Transverse colon (tissue), 4 donors: Measurements from ENCODE around the gene TLCD2. TPM values are rescaled to one million over a fixed set of nuclear protein-coding genes. Genes with fewer than 3 reads are reported as not detected.
A peak's percentile ranks its signal among the peaks of the same experiment; 100 is the strongest.
"Not testable (repeated sequence)": the region's sequence is repeated elsewhere in the genome, so short reads cannot be mapped to it uniquely, and the experiment has no call there.

Experiments used
- DNase-seq: peaks from one replicate; pipeline ENCODE4 v3.0.0-alpha.2; 2019
- H3K27ac ChIP-seq, 4 donors: fragments of 200-600 bp; sonication (generic); 2 replicates each; pipeline ENCODE4 v1.5.1; 2016 to 2018; ENCODE audit warnings: inconsistent platforms in 4 of 4
- H3K27me3 ChIP-seq: fragments of 200-600 bp; sonication (generic); 2 replicates; pipeline ENCODE4 v1.5.1; 2017; ENCODE audit warnings: inconsistent platforms
- H3K36me3 ChIP-seq, 4 donors: fragments of 200-600 bp; sonication (generic); 2 replicates each; pipeline ENCODE4 v1.5.1; 2017 to 2019; ENCODE audit warnings: inconsistent platforms in 4 of 4
- H3K4me1 ChIP-seq, 4 donors: fragments of 200-600 bp; sonication (generic); 2 replicates each; pipeline ENCODE4 v1.5.1; 2017 to 2020; ENCODE audit warnings: inconsistent platforms in 4 of 4
- H3K4me3 ChIP-seq, 4 donors: fragments of 200-600 bp; sonication (generic); 1 replicate in 1 of 4; 2 replicates in 3 of 4; pipeline versions ENCODE4 v1.5.1 to v1.6.1; 2017 to 2019; ENCODE audit warnings: inconsistent platforms in 4 of 4
- H3K9me3 ChIP-seq, 2 donors: fragments of 200-600 bp; sonication (generic); 2 replicates each; pipeline ENCODE4 v1.5.1; 2017 to 2019; ENCODE audit warnings: inconsistent platforms in 2 of 2
- CTCF ChIP-seq, 5 experiments: fragments of 200-600 bp in 3 of 5; fragments of 450-650 bp in 2 of 5; sonication (generic) in 3 of 5; IDR thresholded peaks; 1 replicate in 2 of 5; 2 replicates in 3 of 5; pipeline ENCODE4 v1.5.1; 2016 to 2017; ENCODE audit warnings: antibody characterized with exemption in 5 of 5, inconsistent platforms in 3 of 5, mild to moderate bottlenecking in 2 of 5, moderate library complexity in 1 of 5
- EP300 ChIP-seq: sonication (generic); formaldehyde crosslinking; IDR thresholded peaks from one replicate; pipeline ENCODE4 v1.6.1; 2017; ENCODE audit warnings: antibody characterized with exemption, low read depth
- POLR2A ChIP-seq: fragments of 450-650 bp; IDR thresholded peaks from one replicate; pipeline ENCODE4 v1.6.1; 2016; ENCODE audit warnings: antibody characterized with exemption, mild to moderate bottlenecking, moderate library complexity
- POLR2AphosphoS5 ChIP-seq, 3 donors: sonication (generic); formaldehyde crosslinking; IDR thresholded peaks; one replicate each; pipeline ENCODE4 v1.6.1; 2016; ENCODE audit warnings: antibody characterized with exemption in 3 of 3
- WGBS, 2 donors: methylation state at CpG; one replicate each; pipeline ENCODE4 v1.1.5; 2018; ENCODE audit warnings: low coverage in 1 of 2; 5-methylcytosine and 5-hydroxymethylcytosine counted together
- in situ Hi-C, 4 donors: fragments of 200-750 bp; cut with MboI; loops; one replicate each; pipeline versions ENCODE4 v1.15.0 to v1.15.1; 2017; ENCODE audit warnings: low sequenced_read_pairs in 3 of 4, low pct_ligation_motif_present in 1 of 4, low pct_unique_long_range_greater_than_20kb in 1 of 4
- intact Hi-C: fragments of 100-400 bp; cut with DNase I; formaldehyde crosslinking; loops from one replicate; pipeline ENCODE4 v1.15.1; 2023; ENCODE audit warnings: low total_unique reads
- total RNA-seq, 4 donors: library from RNA; depleted of rRNA; stranded (reverse); fragments of >200 nt; gene quantifications; one replicate each; pipeline ENCODE4 v1.1.0, GENCODE V29; 2016

Gene TLCD2
- total RNA-seq, 4 donors from 2014 or later, result 21.6 to 48.6 (median 31.5) TPM

DNA sequence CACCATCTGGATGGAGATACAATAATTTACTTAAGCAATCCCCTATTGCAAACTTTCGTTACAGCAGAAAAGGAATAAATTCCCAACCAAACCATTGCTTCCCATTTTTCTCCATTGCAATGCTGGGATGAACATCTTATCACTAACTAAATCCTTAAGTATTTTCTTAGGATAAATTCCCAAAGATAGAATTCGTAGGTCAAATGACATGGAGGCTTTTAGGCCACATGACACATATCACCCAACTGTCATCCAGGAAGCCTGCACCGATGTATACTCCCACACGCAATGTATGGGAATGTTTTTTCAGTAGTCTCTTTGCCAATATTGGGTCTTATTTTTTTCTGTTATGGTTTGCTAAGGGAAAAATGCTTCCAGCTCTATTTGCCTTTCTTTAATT is 1.6 kb upstream of the TLCD2 start:
- intact Hi-C loops (loop anchor here (10.0 kb wide), 1 partner anchor 57 kb away; no protein-coding TSS in a partner anchor), in situ Hi-C loops (loop anchor here in 2 of 4 donors (25.0 kb wide), 2 partner anchors 100 to 325 kb away; partner anchors contain the start of genes DPH1 (in 1 of the 2), OVCA2 (in 1 of the 2) and RTN4RL1 (in 1 of the 2))
- peak overlapping the region; percentile 95 to 99 (median 98) for H3K27ac ChIP-seq
- WGBS, 2 donors, result 85 to 91% methylated on average over 4 of the region's 4 CpGs
- no peaks in the 10 kb centered on the region for H3K9me3 ChIP-seq
- DNase-seq, result no peak
- H3K27me3 ChIP-seq, result no peaks in the 10 kb centered on the region
- TF ChIP-seq POLR2A (no peak), POLR2AphosphoS5 (IDR thresholded peaks at IDR 0.05) (no peak), EP300 (no peak), CTCF (IDR thresholded peaks at IDR 0.05) (no peak)
- H3K4me1 ChIP-seq, result peaks cover 20 to 51% (median 35%) of the 10 kb centered on the region in 4 donors
- no peak overlapping the region for H3K4me3 ChIP-seq
- H3K36me3 ChIP-seq, result peaks cover 0 to 8% (median 4%) of the 10 kb centered on the region in 4 donors

GRCh38 chr17:1710807-1711553 is 803 bp upstream of the TLCD2 start:
- peaks cover 20 to 51% (median 35%) of the 10 kb centered on the region in 4 donors for H3K4me1 ChIP-seq
- no peak for DNase-seq
- no peaks in the 10 kb centered on the region for H3K9me3 ChIP-seq
- H3K36me3 ChIP-seq, result peaks cover 0 to 8% (median 4%) of the 10 kb centered on the region in 4 donors
- H3K27ac ChIP-seq, result peak overlapping the region; percentile 95 to 99 (median 98)
- TF ChIP-seq EP300, result no peak
- no peak for TF ChIP-seq POLR2AphosphoS5 (IDR thresholded peaks at IDR 0.05)
- intact Hi-C loops (loop anchor here (10.0 kb wide), 1 partner anchor 56 kb away; no protein-coding TSS in a partner anchor), in situ Hi-C loops (loop anchor here in 2 of 4 donors (25.0 kb wide), 2 partner anchors 101 to 326 kb away; partner anchors contain the start of genes DPH1 (in 1 of the 2), OVCA2 (in 1 of the 2) and RTN4RL1 (in 1 of the 2))
- peak overlapping the region; percentile 60 to 88 (median 82) for H3K4me3 ChIP-seq
- 40% methylated on average over 14 of the region's 14 CpGs; no CpG with 5 or more reads in 1 of the 2 donors for WGBS, 2 donors
- no peaks in the 10 kb centered on the region for H3K27me3 ChIP-seq

- 9% methylated on average over 12 of the region's 16 CpGs; no CpG with 5 or more reads in 1 of the 2 donors for WGBS, 2 donors
- DNase-seq, result no peak
- Histone ChIP-seq H3K27me3 (no peaks in the 10 kb centered on the region), H3K4me1 (peaks cover 20 to 46% (median 35%) of the 10 kb centered on the region in 4 donors), H3K36me3 (peaks cover 0 to 8% (median 4%) of the 10 kb centered on the region in 4 donors), H3K27ac (peak overlapping the region; percentile 95 to 99 (median 98)), H3K4me3 (peak overlapping the region; percentile 60 to 88 (median 82)), H3K9me3 (no peaks in the 10 kb centered on the region)
- TF ChIP-seq POLR2AphosphoS5 (IDR thresholded peaks at IDR 0.05), result peak in 1 of 3 donors; percentile 38
- TF ChIP-seq POLR2A, result no peak
- no peak for TF ChIP-seq CTCF (IDR thresholded peaks at IDR 0.05)
- intact Hi-C loops, result no loop called here
- in situ Hi-C loops, result loop anchor here in 2 of 4 donors (25.0 kb wide), 2 partner anchors 103 to 328 kb away; partner anchors contain the start of genes DPH1 (in 1 of the 2), OVCA2 (in 1 of the 2) and RTN4RL1 (in 1 of the 2)
These were observed 700 bp downstream of the TLCD2 start for GRCh38 chr17:1709403-1709951.

GRCh38 chr17:1708791-1709346 is 1.3 kb downstream of the TLCD2 start:
- DNase-seq, H3K9me3 ChIP-seq, H3K27me3 ChIP-seq, H3K36me3 ChIP-seq, intact Hi-C loops: not testable (repeated sequence)
- WGBS, 2 donors, result 87 to 92% methylated on average over 6 to 10 of the region's 10 CpGs
- H3K4me1 ChIP-seq, result peaks cover 15 to 40% (median 29%) of the 10 kb centered on the region in 4 donors
- in situ Hi-C loops, result loop anchor here in 2 of 4 donors (25.0 kb wide), 2 partner anchors 103 to 328 kb away; partner anchors contain the start of genes DPH1 (in 1 of the 2), OVCA2 (in 1 of the 2) and RTN4RL1 (in 1 of the 2)
- peak overlapping the region in 1 of 4 donors; percentile 98 for H3K27ac ChIP-seq
- peak overlapping the region in 1 of 4 donors; percentile 85 for H3K4me3 ChIP-seq
